Stimulated activated CD8-positive, alpha-beta memory T cell treated with anti-CD3 and anti-CD28 coated beads, Interleukin-15, amount 100 ng/mL, for 48 hours (primary cell): Measurements from ENCODE around the gene NPC1L1.

Source experiments
- DNase-seq, 2 donors: peaks; one replicate each; pipeline ENCODE4 v3.0.0-alpha.2; 2020; ENCODE audit warnings: low read depth in 2 of 2

The NPC1L1 gene

DNA sequence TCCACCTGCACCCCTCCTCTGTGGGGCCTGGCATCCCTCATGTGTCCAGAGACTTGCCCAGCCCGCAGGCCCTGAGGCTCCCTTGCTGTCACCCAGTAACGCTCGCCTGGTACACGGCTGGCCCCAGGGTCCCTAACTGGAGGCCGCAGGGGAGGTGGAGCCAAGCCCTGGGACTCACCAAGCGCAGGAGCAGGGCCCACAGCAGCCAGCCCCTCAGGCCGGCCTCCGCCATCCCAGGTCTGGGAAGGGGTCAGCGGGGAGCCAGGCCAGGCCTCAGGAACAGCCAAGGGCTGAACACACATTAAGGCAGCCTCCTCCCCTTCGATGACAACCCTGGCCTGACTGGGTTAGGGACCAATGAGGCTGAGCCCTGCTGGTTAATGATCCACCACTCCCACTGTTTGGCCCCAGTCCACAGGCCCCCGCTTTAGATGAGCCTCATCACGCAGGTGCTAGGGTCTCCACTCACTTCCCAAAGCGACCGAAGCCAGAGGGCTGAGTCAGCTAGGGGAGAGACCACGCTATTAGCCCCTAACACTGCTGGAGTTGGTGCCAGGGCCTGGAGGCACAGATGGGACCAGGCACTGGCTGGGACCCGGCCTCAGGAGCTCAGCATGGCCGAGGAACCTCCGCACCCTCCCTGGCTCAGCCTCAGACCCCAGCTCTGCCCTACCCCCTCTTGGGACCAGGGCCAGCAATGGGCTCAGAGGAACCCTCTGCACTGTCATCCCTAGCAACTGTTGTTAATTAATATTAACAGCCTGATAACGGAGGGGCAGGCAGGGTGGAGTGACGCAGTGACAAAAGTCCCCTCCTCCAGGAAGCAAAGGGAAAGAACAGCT, at the start of gene NPC1L1:
Gene NPC1L1 (minus strand): TSS at position 303 of the 842 bp plus-strand sequence. CDS start 71 bp downstream, at position 232.
- no peak for DNase-seq

DNA sequence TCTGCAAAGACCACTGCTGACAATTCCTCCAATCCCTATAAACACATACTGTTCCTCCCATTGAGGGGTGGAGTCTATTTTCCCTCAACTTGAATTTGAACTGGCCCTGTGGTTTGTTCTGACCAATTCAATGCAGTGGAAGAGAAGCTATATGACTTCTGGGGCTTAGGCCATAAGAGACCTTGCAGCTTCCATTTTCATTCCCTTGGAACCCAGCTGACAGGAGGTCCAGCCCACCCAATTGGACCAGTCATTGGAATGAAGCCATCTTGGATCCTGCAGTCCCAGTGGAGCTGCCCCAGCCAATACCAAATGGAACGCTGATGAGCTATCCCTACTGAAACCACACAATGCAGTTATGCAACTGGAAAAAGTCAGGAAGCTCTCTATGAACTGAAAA, 49.8 kb upstream of the NPC1L1 start:
- DNase-seq = no peak

- DNase-seq = no peak
Observed at GRCh38 chr7:44587843-44588711, 46.9 kb upstream of the NPC1L1 start.

GRCh38 chr7:44583146-44583865, 42.2 kb upstream of the NPC1L1 start:
- no peak for DNase-seq

DNA sequence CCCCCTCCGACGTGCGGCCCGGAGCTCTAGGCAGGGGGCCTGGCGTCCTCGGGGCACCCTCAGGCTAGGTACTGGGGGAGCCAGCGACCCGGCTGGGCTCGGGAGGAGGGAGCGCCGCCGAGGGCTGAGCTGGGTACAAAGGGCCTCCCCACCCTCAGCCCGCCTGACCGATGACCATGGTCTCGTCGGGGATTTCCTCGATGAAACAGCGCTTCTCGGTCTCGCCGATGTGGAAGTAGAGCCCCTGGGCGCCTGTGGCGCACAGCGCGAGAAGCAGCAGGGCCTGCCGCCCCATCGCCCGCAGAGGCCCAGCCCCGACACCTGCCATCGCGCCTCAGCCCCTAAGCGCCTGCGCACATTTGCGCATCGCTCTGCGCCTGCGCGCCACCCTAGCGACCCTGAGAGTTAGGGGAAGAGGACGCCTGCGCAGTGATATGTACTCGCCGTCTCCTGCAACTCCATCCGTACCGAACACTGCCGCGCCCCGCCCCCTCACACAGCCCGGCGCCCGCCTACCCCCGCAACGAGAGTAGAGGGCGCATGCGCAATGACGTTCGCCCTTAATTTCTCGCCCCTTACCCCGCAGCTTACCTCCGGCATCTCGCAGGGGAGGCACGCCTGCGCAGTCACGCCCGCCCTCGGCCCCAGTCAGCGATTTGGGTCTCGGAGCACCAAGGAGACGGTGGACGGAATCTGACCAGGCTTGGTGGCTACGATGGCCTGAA, 40.9 kb upstream of the NPC1L1 start, which contains the start of gene TMED4:
Gene TMED4 (minus strand): TSS at position 353 of the 725 bp plus-strand sequence. CDS start 25 bp downstream, at position 328.
- DNase-seq = peak; percentile 100

- DNase-seq = peak; percentile 32 to 35
Observed at GRCh38 chr7:44580945-44581878, 40.1 kb upstream of the NPC1L1 start.

DNA sequence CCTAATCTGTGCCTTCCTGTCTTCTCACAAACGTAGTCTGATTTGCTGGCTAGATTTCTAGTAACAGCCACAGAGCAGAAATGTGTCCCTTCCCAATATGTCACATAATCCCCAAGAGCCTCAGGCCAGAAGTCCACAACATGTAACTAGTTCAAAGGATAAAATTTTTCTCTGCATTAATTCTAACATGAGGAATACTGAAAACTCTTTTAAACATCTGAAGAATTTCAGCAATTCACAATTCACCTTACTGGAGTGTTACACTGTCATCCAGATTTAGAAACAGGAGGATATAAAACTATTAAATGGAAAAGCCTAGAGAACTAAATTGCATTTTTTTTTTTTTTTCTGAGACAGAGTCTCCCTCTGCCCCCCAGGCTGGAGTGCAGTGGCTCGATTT, 35.1 kb upstream of the NPC1L1 start:
- no peak for DNase-seq

DNA sequence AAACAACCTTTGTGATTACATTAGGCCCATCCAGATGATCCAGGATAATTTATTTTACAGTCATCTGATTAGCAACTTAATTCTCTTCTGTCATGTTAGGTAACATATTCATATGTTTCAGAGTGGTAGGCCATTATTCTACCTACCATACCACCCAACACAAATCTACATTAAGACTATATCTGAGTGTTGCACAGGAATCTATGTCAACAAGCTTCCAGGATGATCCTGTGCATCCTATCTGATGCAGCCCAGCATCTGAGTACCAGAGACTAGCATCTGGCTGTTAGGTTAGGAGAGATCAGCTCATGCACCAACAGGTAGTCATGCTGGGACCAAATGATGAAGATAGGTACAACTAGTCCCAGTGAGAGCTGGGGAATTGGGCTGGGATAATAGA, 33.9 kb upstream of the NPC1L1 start:
- DNase-seq = no peak

DNA sequence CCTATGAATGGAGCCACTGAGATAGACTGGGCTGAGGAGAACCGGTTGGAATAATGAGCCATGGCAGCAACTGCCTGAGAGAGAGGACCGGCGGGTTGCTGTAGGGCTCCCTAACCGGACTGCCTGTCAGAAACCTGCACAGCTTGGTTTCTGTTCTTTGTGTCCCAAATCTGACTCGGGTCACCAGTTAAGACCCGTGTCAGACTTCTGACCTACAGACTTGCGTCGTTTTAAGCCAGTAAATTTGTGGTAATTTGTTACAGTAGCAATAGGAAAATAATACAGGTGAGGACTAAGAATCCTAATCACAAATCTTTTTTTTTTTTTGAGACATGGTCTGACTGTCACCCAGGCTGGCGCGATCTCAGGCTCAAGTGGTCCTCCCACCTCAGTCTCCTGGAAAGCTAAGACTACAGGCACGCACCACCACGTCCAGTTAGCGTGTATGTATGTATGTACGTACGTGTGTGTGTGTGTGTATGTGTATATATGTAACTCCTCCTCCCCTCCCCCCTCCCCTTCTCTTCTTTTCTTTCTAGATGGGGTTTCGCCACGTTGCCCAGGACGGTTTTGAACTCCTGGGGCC, 33.2 kb upstream of the NPC1L1 start:
- DNase-seq = no peak

GRCh38 chr7:44573464-44574286, 32.5 kb upstream of the NPC1L1 start, which contains the start of gene DDX56:
Gene DDX56 (minus strand): TSS chr7:44573908. CDS start chr7:44573895, 13 bp downstream.
- DNase-seq = peak; percentile 91 to 93

GRCh38 chr7:44572771-44573170, 31.6 kb upstream of the NPC1L1 start:
- DNase-seq = no peak

DNA sequence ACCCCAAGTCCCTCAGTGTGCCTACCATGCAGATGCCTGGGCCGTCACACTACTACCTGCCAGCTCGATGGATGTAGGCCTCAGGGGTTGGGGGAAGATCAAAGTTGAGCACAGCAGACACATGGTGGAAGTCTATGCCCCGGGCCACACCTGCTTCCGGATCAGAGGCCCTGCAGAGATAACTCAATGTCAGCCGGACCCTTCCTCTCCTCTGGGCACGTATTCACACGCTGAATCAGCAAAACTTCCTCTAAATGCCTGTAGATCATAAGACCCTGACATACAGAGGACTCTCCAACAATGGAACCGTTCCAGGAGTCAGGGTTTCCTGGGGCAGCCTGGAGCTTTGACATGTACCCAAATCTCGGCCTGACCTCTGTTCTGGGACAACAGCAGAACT, 28.8 kb upstream of the NPC1L1 start:
- DNase-seq = no peak

- no peak for DNase-seq
Observed at GRCh38 chr7:44568771-44569560, 27.8 kb upstream of the NPC1L1 start.

DNA sequence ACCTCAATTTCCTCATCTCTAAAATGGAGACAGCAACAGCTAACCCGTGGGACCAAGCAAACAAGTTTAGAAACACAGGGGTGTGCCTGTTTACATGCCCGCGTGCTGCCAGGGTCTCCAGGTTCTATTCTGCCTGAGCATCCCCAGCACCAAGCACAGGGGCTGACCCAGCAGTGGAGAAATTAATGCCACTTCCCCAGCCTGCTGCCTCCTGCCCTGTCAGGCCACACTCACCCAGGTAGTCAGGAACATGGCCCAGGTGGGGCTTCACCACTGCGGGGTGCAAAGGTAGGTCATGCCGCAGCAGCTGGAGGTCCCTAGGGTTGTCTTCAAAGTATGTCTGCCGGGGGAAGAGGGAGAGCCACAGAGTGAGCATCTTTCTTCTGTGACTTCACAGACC, 26.8 kb upstream of the NPC1L1 start:
- no peak for DNase-seq

DNA sequence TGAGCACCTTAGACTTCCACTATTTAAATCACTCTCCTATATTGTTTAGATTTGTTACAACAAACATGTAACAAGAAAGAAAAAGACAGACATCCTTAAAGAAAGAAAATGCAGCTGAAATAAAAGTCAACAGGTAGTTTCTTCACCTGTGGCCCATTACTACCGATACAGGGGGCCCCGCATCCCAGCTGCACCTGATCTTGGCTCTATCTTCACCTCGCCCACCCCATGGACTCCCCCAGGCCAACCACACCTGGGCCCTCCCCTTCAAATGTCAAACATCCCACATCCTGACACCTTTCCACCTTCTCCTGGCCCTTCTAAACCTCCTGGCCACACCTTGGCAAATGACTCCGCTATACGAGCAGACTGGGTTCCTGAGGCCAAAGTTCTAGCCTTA, 25.6 kb upstream of the NPC1L1 start:
- no peak for DNase-seq

DNA sequence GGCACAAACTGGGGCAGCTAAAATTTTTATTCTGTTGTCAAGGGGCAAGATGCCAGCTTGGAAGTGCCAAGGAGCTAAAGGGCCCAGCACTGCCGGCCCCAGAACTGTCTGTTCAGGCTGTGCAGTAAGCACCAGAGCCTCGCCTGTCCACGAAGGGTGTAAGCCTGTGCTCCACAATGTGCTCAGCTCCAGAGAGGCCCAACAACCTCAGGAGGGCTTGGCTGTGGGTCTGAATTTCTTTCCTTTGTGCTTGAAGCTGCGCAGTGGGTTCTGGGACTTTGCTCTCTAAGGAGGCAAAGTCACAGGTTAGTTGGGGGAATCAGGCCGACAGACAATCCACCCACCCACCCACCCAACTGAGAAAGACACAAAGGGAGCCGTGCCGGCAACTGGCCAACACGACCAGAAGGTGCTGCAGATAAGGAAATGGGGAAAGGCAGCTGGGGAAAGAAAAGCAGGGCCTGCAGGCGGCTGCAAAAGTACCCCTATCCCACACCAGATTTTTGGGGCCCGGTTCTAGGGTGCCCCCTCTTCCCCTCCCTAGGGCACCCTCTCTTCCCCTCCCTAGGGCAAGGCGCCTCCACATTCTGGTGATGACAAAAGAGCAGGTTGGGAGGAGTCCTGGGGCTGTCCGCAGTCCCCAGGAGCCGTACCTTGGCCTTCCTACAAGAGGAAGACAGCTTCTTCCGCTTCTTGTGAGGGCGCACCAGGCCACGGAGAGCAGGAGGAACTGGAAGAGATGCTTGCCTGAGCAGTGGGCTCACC, 24.8 kb upstream of the NPC1L1 start:
- DNase-seq = no peak
